A549 (cell line): ENCODE measurements around the gene MEGF6. TPM values are rescaled to one million over a fixed set of nuclear protein-coding genes. Genes with fewer than 3 reads are reported as not detected.
"Not testable (repeated sequence)": the region's sequence is repeated elsewhere in the genome, so short reads cannot be mapped to it uniquely, and the experiment has no call there.

ENCODE experiments used
- ATAC-seq, 2 experiments: fragments of 200-7000 bp in 1 of 2; fragments of >200 bp in 1 of 2; cut with Nextera tagmentation in 1 of 2; cut with Tn5 transposase in 1 of 2; 3 replicates each; pipeline versions ENCODE4 v1.8.0 to v1.9.1; 2018 to 2020; ENCODE audit warnings: mild to moderate bottlenecking in 1 of 2, moderate library complexity in 1 of 2
- CTCF ChIA-PET: fragments of 300-600 bp; sonication (Branson Sonifier 250); formaldehyde crosslinking; extraction: SDS; loops from one replicate; lab custom pipeline; 2021; ENCODE audit warnings: antibody characterized with exemption, inconsistent platforms; lab: Yijun Ruan, JAX
- POLR2A ChIA-PET: fragments of 350-600 bp; formaldehyde crosslinking; extraction: SDS; loops from one replicate; lab custom pipeline; 2021; ENCODE audit warnings: antibody characterized with exemption, inconsistent platforms; lab: Yijun Ruan, JAX
- DNase-seq, 2 experiments: peaks; one replicate each; pipeline versions ENCODE4 v3.0.0 to v3.0.0-alpha.2; 2011 to 2016; ENCODE audit warnings: low read depth in 1 of 2, low spot score in 1 of 2
- FAIRE-seq: peaks from 2 replicates; lab custom pipeline; 2011; peaks lifted over from hg19 to GRCh38; lab: Jason Lieb, UNC
- H3K27ac ChIP-seq, 2 experiments: fragments of >200 bp; sonication (Bioruptor Twin); formaldehyde crosslinking; 3 replicates each; pipeline ENCODE4 v1.5.1; 2016 to 2017
- H3K4me1 ChIP-seq: fragments of >200 bp; sonication (Bioruptor Twin); formaldehyde crosslinking; 3 replicates; pipeline ENCODE4 v1.6.1; 2016
- H3K4me2 ChIP-seq: fragments of >200 bp; sonication (Bioruptor Twin); formaldehyde crosslinking; 3 replicates; pipeline ENCODE4 v1.6.1; 2016
- H3K4me3 ChIP-seq: fragments of >200 bp; sonication (Bioruptor Twin); formaldehyde crosslinking; 3 replicates; pipeline ENCODE4 v1.5.1; 2016
- H3K9me3 ChIP-seq: fragments of >200 bp; sonication (Bioruptor Twin); formaldehyde crosslinking; 3 replicates; pipeline ENCODE4 v1.6.1; 2016
- ATOH8 ChIP-seq: fragments of 250-450 bp; sonication (Bioruptor Pico); IDR thresholded peaks from 2 replicates; pipeline ENCODE4 v1.5.0; 2020; ENCODE audit warnings: low read depth, mild to moderate bottlenecking, moderate library complexity
- CBX2 ChIP-seq: fragments of 200-600 bp; sonication (generic); IDR thresholded peaks from 2 replicates; pipeline ENCODE4 v1.6.1; 2016; ENCODE audit warnings: low read depth, mild to moderate bottlenecking, borderline replicate concordance
- HES2 ChIP-seq: fragments of >200 bp; sonication (Bioruptor Twin); formaldehyde crosslinking; IDR thresholded peaks from 2 replicates; pipeline ENCODE4 v1.6.1; 2016
- HOXA7 ChIP-seq: fragments of 250-450 bp; sonication (Bioruptor Pico); IDR thresholded peaks from 2 replicates; pipeline ENCODE4 v1.5.0; 2020; ENCODE audit warnings: mild to moderate bottlenecking, moderate library complexity
- JUNB ChIP-seq: fragments of >200 bp; sonication (Bioruptor Twin); formaldehyde crosslinking; IDR thresholded peaks from 2 replicates; pipeline ENCODE4 v1.6.1; 2016
- MAFK ChIP-seq: fragments of 450-650 bp; IDR thresholded peaks from 2 replicates; pipeline ENCODE4 v1.6.1; 2014; ENCODE audit not compliant: partially characterized antibody
- NR3C1 ChIP-seq: fragments of >200 bp; sonication (Bioruptor Twin); formaldehyde crosslinking; IDR thresholded peaks from 3 replicates; pipeline ENCODE4 v1.6.1; 2017
- RAD21 ChIP-seq, 2 experiments: fragments of >200 bp in 1 of 2; sonication (Bioruptor Twin) in 1 of 2; formaldehyde crosslinking in 1 of 2; IDR thresholded peaks in 1 of 2; conservative IDR thresholded peaks in 1 of 2; 2 replicates in 1 of 2; 3 replicates in 1 of 2; pipeline ENCODE4 v1.6.1; 2012 to 2018; ENCODE audit warnings: inconsistent platforms in 1 of 2
- RFX5 ChIP-seq: fragments of 450-650 bp; IDR thresholded peaks from 2 replicates; pipeline ENCODE4 v1.7.1; 2014; ENCODE audit warnings: antibody characterized with exemption, mild to moderate bottlenecking, moderate library complexity
- SMC3 ChIP-seq: fragments of >200 bp; sonication (Bioruptor Twin); formaldehyde crosslinking; IDR thresholded peaks from 3 replicates; pipeline ENCODE4 v1.6.1; 2018; ENCODE audit warnings: inconsistent platforms
- SREBF2 ChIP-seq: fragments of 450-650 bp; IDR thresholded peaks from 2 replicates; pipeline ENCODE4 v1.6.1; 2014; ENCODE audit warnings: mild to moderate bottlenecking, moderate library complexity
- TFCP2L1 ChIP-seq: fragments of 250-450 bp; sonication (Bioruptor Pico); IDR thresholded peaks from 2 replicates; pipeline ENCODE4 v1.5.0; 2021; ENCODE audit warnings: mild to moderate bottlenecking
- WGBS: methylation state at CpG from one replicate; pipeline ENCODE4 v1.1.6; 2017; ENCODE audit errors: missing lambda C conversion rate; 5-methylcytosine and 5-hydroxymethylcytosine counted together
- polyA plus RNA-seq, 4 experiments: library from polyadenylated mRNA; depleted of rRNA in 3 of 4; stranded (reverse); fragments of >200 nt; fragmentation: RNase III in 1 of 4; extraction: RNeasy Plus Mini Kit Qiagen cat#74134 plus additional on column Dnase treatment in 1 of 4; gene quantifications; 2 replicates in 3 of 4; 3 replicates in 1 of 4; pipeline ENCODE4 v1.2.3, GENCODE V29; 2011 to 2017
- TF ChIP-seq, protein P1 (sequence below): fragments of 250-450 bp; sonication (Bioruptor Pico); IDR thresholded peaks from 2 replicates; pipeline ENCODE4 v1.5.0; 2021; ENCODE audit warnings: mild to moderate bottlenecking, moderate library complexity, borderline replicate concordance
- TF ChIP-seq, protein P2 (sequence below): IDR thresholded peaks from 2 replicates; pipeline ENCODE4 v1.6.1; 2012; ENCODE audit warnings: low read depth, borderline replicate concordance
- TF ChIP-seq, protein P3 (sequence below): fragments of >200 bp; sonication (Bioruptor Twin); formaldehyde crosslinking; IDR thresholded peaks from 3 replicates; pipeline ENCODE4 v1.5.1; 2016

The MEGF6 gene
- polyA plus RNA-seq, 2 of the 4 experiments (the other 2 are of a cell fraction): 0.66 to 13.7 TPM

GRCh38 chr1:3623441-3624199 is 12.3 kb upstream of the MEGF6 start:
- POLR2A ChIA-PET: interaction anchor here (0.6 kb wide), 1 partner anchor 171 kb away, joined by 4 read pairs; no protein-coding TSS in a partner anchor
- Histone ChIP-seq H3K4me2 (peak overlapping the region; percentile 84), H3K4me1 (peaks cover 6% of the 10 kb centered on the region; the same call in 1 of the 3 replicates), H3K4me3 (peak overlapping the region; percentile 92), H3K9me3 (no peaks in the 10 kb centered on the region), H3K27ac (peak overlapping the region; percentile 81 to 92)
- FAIRE-seq: no peak
- WGBS: 50% methylated on average over 22 of the region's 23 CpGs
- TF ChIP-seq, protein P1, sequence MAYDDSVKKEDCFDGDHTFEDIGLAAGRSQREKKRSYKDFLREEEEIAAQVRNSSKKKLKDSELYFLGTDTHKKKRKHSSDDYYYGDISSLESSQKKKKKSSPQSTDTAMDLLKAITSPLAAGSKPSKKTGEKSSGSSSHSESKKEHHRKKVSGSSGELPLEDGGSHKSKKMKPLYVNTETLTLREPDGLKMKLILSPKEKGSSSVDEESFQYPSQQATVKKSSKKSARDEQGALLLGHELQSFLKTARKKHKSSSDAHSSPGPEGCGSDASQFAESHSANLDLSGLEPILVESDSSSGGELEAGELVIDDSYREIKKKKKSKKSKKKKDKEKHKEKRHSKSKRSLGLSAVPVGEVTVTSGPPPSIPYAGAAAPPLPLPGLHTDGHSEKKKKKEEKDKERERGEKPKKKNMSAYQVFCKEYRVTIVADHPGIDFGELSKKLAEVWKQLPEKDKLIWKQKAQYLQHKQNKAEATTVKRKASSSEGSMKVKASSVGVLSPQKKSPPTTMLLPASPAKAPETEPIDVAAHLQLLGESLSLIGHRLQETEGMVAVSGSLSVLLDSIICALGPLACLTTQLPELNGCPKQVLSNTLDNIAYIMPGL (CRISPR knock-in tag): no peak
- TF ChIP-seq NR3C1 (no peak), JUNB (no peak), MAFK (no peak), RFX5 (no peak), TFCP2L1 (CRISPR knock-in tag) (no peak), RAD21 (conservative IDR thresholded peaks at IDR 0.05 in 1 of 2, IDR thresholded peaks at IDR 0.05 in 1 of 2) (no peak), ATOH8 (CRISPR knock-in tag) (no peak), HES2 (no peak), HOXA7 (CRISPR knock-in tag) (no peak), CBX2 (no peak), SMC3 (no peak), SREBF2 (no peak)
- TF ChIP-seq, protein P2, sequence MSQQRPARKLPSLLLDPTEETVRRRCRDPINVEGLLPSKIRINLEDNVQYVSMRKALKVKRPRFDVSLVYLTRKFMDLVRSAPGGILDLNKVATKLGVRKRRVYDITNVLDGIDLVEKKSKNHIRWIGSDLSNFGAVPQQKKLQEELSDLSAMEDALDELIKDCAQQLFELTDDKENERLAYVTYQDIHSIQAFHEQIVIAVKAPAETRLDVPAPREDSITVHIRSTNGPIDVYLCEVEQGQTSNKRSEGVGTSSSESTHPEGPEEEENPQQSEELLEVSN: no peak
- CTCF ChIA-PET: interaction anchor here (0.9 to 7.0 kb wide), 5 partner anchors 37 to 171 kb away, joined by 4 to 102 read pairs (median 8); no protein-coding TSS in a partner anchor
- no peak for DNase-seq
- peak; percentile 3 to 6; a peak in 2 of 6 replicates for ATAC-seq

DNA sequence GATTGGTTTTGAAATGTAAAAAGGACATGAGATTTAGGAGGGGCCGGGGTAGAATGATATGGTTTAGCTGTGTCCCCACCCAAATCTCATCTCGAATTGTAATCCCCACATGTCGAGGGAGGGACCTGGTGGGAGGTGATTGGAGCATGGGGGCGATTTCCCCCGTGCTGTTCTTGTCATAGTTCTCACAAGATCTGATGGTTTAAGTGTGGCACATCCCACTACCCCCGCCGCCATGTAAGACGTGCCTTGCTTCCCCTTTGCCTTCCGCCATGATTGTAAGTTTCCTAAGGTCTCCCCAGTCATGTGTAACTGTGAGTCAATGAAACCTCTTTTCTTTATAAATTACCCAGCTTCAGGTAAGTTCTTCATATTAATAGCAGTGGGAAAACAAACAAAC is 10.8 kb upstream of the MEGF6 start:
- POLR2A ChIA-PET, H3K27ac ChIP-seq, H3K9me3 ChIP-seq, DNase-seq, H3K4me1 ChIP-seq, FAIRE-seq, H3K4me3 ChIP-seq, H3K4me2 ChIP-seq, ATAC-seq: not testable (repeated sequence)
- CTCF ChIA-PET: interaction anchor here (1.1 to 7.0 kb wide), 11 partner anchors 7 to 170 kb away, joined by 3 to 102 read pairs (median 8); no protein-coding TSS in a partner anchor
- WGBS: 61% methylated on average over 9 of the region's 9 CpGs

DNA sequence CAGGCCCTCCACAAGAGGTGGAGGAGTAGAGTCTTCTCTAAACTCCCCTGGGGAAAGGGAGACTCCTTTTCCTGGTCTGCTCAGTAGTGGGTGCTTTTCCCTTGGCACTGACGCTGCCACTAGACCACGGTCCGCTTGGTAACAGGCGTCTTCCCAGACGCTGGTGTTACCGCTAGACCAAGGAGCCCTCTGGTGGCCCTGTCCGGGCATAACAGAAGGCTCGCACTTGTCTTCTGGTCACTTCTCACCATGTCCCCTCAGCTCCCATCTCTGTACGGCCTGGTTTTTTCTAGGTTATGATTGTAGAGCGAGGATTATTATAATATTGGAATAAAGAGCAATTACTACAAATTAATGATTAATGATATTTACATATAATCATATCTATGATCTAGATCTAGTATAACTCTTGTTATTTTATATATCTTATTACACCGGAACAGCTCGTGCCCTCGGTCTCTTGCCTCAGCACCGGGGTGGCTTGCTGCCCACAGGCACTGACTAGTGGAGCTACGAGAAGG is 9.9 kb upstream of the MEGF6 start:
- DNase-seq: peak in 1 of 2 experiments; percentile 41
- 39% methylated on average over 9 of the region's 15 CpGs for WGBS

More for the DNA sequence above, 9.9 kb upstream of the MEGF6 start:
- H3K27ac ChIP-seq, H3K9me3 ChIP-seq, H3K4me1 ChIP-seq, POLR2A ChIA-PET, H3K4me3 ChIP-seq, ATAC-seq, FAIRE-seq, H3K4me2 ChIP-seq: not testable (repeated sequence)
- TF ChIP-seq RAD21 (conservative IDR thresholded peaks at IDR 0.05 in 1 of 2, IDR thresholded peaks at IDR 0.05 in 1 of 2) (peak; percentile 24 to 39; a peak in 2 of 5 replicates), SMC3 (peak; percentile 40; the same call in 2 of the 3 replicates)
- TF ChIP-seq, protein P3, sequence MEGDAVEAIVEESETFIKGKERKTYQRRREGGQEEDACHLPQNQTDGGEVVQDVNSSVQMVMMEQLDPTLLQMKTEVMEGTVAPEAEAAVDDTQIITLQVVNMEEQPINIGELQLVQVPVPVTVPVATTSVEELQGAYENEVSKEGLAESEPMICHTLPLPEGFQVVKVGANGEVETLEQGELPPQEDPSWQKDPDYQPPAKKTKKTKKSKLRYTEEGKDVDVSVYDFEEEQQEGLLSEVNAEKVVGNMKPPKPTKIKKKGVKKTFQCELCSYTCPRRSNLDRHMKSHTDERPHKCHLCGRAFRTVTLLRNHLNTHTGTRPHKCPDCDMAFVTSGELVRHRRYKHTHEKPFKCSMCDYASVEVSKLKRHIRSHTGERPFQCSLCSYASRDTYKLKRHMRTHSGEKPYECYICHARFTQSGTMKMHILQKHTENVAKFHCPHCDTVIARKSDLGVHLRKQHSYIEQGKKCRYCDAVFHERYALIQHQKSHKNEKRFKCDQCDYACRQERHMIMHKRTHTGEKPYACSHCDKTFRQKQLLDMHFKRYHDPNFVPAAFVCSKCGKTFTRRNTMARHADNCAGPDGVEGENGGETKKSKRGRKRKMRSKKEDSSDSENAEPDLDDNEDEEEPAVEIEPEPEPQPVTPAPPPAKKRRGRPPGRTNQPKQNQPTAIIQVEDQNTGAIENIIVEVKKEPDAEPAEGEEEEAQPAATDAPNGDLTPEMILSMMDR: peak; percentile 36; the same call in 2 of the 3 replicates
- CTCF ChIA-PET: interaction anchor here (1.1 to 7.0 kb wide), 15 partner anchors 8 to 169 kb away, joined by 3 to 102 read pairs (median 6); no protein-coding TSS in a partner anchor
